ENCODE results near the gene GPR39. TPM values are rescaled to one million over a fixed set of nuclear protein-coding genes. Genes with fewer than 3 reads are reported as not detected.

Gene GPR39
- total RNA-seq, 6 experiments from 2014 or later, result 2.2 to 3.0 (median 2.5) TPM

GRCh38 chr2:132430895-132431294 is 14.3 kb downstream of the GPR39 start:
- Mint-ChIP-seq H3K4me3 (no peak overlapping the region), H3K36me3 (ENCODE audit: low read depth) (peaks cover 29% of the 10 kb centered on the region), H3K4me1 (ENCODE audit: low read depth) (no peaks in the 10 kb centered on the region; the same call in 1 of the 2 replicates), H3K27me3 (ENCODE audit: insufficient read depth) (peaks cover 4% of the 10 kb centered on the region; the same call in 1 of the 2 replicates), H3K9me3 (no peaks in the 10 kb centered on the region), H3K27ac (no peak overlapping the region)
- TF ChIP-seq CTCF (IDR thresholded peaks at IDR 0.05), result no peak
- DNase-seq, result no peak

- Mint-ChIP-seq H3K9me3 (no peaks in the 10 kb centered on the region), H3K27ac (peak overlapping the region; percentile 97), H3K36me3 (ENCODE audit: low read depth) (peaks cover 19% of the 10 kb centered on the region; the same call in 1 of the 2 replicates), H3K27me3 (ENCODE audit: insufficient read depth) (no peaks in the 10 kb centered on the region; the same call in 1 of the 2 replicates), H3K4me3 (peak overlapping the region; percentile 70), H3K4me1 (ENCODE audit: low read depth) (peaks cover 49% of the 10 kb centered on the region)
- TF ChIP-seq CTCF (IDR thresholded peaks at IDR 0.05), result no peak
- peak; percentile 2 for DNase-seq
These were observed 21.5 kb downstream of the GPR39 start for GRCh38 chr2:132437852-132438669.

DNA sequence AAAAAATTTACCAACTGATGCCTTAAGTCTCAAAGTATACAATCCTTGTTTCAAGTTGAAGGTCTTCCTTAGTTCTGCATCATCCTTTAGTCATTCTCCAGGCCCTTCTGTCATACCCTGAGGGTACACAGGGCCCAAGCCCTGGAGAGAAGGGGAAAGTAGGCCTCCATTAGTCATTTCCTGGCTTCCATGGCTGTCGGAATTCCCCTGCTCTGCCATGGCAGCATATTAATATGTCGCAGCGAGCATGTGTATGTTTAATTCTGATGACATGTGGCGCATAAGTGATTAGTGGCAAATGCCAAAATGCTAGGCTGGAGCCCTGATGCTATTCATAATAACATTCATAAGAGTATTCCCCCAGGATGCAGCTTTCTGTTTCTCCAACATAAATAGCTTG is 22.1 kb downstream of the GPR39 start:
- TF ChIP-seq CTCF (IDR thresholded peaks at IDR 0.05), result no peak
- Mint-ChIP-seq H3K9me3 (no peaks in the 10 kb centered on the region), H3K27me3 (ENCODE audit: insufficient read depth) (no peaks in the 10 kb centered on the region; the same call in 1 of the 2 replicates), H3K36me3 (ENCODE audit: low read depth) (peaks cover 13% of the 10 kb centered on the region; the same call in 1 of the 2 replicates), H3K4me1 (ENCODE audit: low read depth) (peaks cover 49% of the 10 kb centered on the region), H3K27ac (peak overlapping the region; percentile 97), H3K4me3 (peak overlapping the region; percentile 70)
- peak; percentile 98 for DNase-seq

GRCh38 chr2:132439703-132440398 is 23.2 kb downstream of the GPR39 start:
- Mint-ChIP-seq H3K27ac (peak overlapping the region; percentile 97), H3K4me1 (ENCODE audit: low read depth) (peaks cover 49% of the 10 kb centered on the region), H3K36me3 (ENCODE audit: low read depth) (peaks cover 5% of the 10 kb centered on the region; the same call in 1 of the 2 replicates), H3K4me3 (peak overlapping the region; percentile 70), H3K9me3 (no peaks in the 10 kb centered on the region), H3K27me3 (ENCODE audit: insufficient read depth) (no peaks in the 10 kb centered on the region; the same call in 1 of the 2 replicates)
- DNase-seq, result peak; percentile 47
- peak; percentile 22; the same call in 1 of the 2 replicates for TF ChIP-seq CTCF (IDR thresholded peaks at IDR 0.05)

DNA sequence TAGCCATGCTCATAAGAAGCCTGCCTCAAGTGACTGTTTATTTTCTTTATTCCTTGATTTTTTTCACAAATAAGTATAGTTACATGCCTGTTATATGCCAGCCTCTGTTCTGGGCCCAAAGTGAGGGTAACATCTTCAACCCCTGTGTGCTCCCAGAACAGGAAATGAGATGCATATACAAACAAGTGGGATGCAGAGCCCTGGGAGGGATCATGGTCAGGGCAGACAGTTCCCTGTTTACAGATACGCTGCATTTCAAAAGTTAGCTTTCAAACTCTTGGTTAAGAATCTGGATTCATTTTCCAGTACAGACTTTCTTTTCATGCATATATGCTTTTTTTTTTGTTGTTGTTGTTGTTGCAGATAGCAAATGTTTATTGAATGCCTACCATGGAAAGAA is 24.4 kb downstream of the GPR39 start:
- 0 out of 2 replicates have a peak overlapping the region, but pooled peaks have one; percentile 38 for H3K27ac Mint-ChIP-seq
- DNase-seq, result no peak

More for the DNA sequence above, 24.4 kb downstream of the GPR39 start:
- Mint-ChIP-seq H3K27me3 (ENCODE audit: insufficient read depth) (no peaks in the 10 kb centered on the region; the same call in 1 of the 2 replicates), H3K4me1 (ENCODE audit: low read depth) (peaks cover 57% of the 10 kb centered on the region), H3K4me3 (no peak overlapping the region), H3K9me3 (no peaks in the 10 kb centered on the region), H3K36me3 (ENCODE audit: low read depth) (peaks cover 4% of the 10 kb centered on the region; the same call in 1 of the 2 replicates)
- no peak for TF ChIP-seq CTCF (IDR thresholded peaks at IDR 0.05)

Measured in HFFc6 (cell line).